Right lobe of liver (tissue), 4 donors: ENCODE measurements around the gene SLC38A8.

Experiments
- CTCF ChIP-seq, 4 donors: fragments of 200-600 bp in 3 of 4; fragments of 450-650 bp in 1 of 4; IDR thresholded peaks; one replicate each; pipeline versions ENCODE4 v1.5.1 to v1.8.0; 2016 to 2022; ENCODE audit warnings: antibody characterized with exemption in 4 of 4, mild to moderate bottlenecking in 2 of 4
- POLR2A ChIP-seq: fragments of 450-650 bp; IDR thresholded peaks from one replicate; pipeline ENCODE4 v1.6.1; 2017; ENCODE audit warnings: antibody characterized with exemption, mild to moderate bottlenecking
- donor health status: DM: no; HTN: no; CAD: no.
- donor health status: DM: no; HTN: no; CAD: no.
- donor health status: DM: no; HTN: yes; CAD: no.

GRCh38 chr16:83961591-83961990, 81.0 kb downstream of the SLC38A8 start:
- TF ChIP-seq CTCF (IDR thresholded peaks at IDR 0.05) (no peak), POLR2A (no peak)
